HG03342 (cell line): Measurements from ENCODE around the gene SPINK14.

Experiments used
- ATAC-seq: cut with Tn5 transposase; IDR thresholded peaks from one replicate; pipeline ENCODE4 v1.9.1; 2021; ENCODE audit warnings: mild to moderate bottlenecking, moderate library complexity; ENCODE audit not compliant: unreplicated experiment

Gene SPINK14

DNA sequence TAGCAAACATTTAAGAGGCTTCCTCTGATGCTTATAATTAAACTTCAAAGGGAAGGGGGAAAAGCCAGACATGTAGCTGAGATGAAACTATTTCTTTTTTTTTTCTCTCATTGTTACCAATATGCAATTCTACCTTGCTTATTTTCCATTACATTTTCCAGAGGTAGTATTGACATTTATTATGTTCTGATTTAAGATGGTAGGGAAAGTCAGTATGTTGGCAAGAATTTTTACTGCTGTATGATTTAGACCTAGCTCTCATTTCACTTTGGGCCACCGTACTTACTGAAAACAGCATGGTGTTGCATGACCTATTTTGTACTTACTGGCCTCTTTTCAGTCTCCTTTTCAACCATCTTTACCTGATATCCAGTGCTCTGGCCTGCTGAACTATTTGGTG lies 24.9 kb downstream of the SPINK14 start:
- no peak for ATAC-seq

DNA sequence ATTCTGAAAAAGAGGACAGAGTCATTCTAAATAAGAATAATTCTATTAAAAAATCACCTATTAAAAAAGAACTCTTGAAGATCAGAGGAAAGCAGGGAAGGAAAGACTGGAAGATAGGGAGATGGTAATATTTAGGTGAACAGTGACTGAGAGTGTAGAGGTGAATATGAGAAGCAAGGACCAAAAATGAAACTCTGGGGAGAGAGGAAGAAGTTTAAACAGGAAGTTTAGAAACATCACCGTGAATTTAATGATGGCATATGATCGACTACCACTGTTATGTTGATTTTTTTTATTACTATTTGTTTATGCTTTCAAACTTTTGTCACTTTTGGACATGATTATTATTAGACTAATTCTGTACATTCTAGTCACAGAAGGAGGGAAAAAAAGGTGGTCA lies 32.8 kb downstream of the SPINK14 start:
- no peak for ATAC-seq

DNA sequence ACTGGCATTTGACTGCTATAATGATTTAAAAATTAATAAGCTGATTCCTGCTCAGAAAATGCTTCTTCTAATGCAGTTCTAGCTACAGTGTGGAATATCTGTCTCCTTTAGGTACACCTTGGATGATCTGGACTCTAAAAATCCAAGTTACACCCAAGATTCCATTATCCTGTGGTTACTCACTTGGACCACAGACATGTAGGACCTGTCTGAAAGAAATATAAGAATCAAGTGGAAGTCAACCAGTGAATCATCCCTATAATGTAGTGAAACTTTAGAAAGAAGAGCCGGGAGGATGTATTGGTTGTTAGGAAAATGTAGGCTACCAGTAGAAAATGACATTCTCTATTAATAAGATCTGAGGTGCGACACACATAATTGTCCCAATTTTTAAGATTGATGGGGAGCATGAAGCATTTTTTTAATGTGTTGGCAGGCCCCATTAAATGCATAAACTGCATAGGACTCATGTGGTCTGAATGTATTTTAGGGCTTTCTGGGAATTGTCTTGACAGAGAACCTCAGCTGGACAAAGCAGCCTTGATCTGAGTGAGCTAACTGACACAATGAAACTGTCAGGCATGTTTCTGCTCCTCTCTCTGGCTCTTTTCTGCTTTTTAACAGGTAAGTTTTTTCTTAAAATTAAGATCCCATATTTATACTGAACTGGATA lies 34.3 kb downstream of the SPINK14 start, which contains the start of gene SPINK6:
Gene SPINK6, plus strand, starts transcription at position 512 of the 673 bp plus-strand sequence. Its CDS starts 55 bp downstream, at position 567.
- no peak for ATAC-seq

GRCh38 chr5:148205044-148205806 lies 36.9 kb downstream of the SPINK14 start:
- ATAC-seq: no peak

GRCh38 chr5:148205865-148206264 lies 37.5 kb downstream of the SPINK14 start:
- ATAC-seq: no peak

- no peak for ATAC-seq
Measured at GRCh38 chr5:148206620-148207019, 38.3 kb downstream of the SPINK14 start.

GRCh38 chr5:148208226-148208625 lies 39.9 kb downstream of the SPINK14 start:
- no peak for ATAC-seq

GRCh38 chr5:148209151-148209770 lies 40.9 kb downstream of the SPINK14 start:
- no peak for ATAC-seq

- no peak for ATAC-seq
Measured at GRCh38 chr5:148214665-148215185, 46.4 kb downstream of the SPINK14 start.

GRCh38 chr5:148221508-148221907 lies 53.2 kb downstream of the SPINK14 start:
- ATAC-seq: no peak

GRCh38 chr5:148224117-148224742 lies 55.9 kb downstream of the SPINK14 start:
- no peak for ATAC-seq
